Measurements from ENCODE around the gene HSF4.

The HSF4 gene

DNA sequence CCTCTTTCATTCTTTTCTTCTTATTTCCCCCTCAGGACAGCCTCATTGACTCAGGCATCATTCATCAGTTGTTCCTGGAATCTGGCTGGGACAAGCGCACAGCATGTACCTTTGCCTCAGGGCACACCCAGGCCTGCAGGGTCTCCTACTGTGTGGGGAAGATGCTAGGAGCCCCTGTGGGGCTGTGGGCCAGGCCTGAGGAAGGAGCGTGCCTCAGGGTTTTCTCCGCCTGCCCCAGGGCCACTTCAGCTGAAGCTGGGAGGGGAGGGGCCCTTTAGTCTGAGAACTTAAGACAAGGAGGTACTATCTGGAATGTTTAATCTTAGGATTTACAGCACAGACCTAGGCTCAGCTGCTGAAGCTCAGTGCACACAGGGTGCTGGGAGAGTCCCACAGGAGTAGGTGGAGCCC is 42.3 kb downstream of the HSF4 start:
- TF ChIP-seq, protein P1, sequence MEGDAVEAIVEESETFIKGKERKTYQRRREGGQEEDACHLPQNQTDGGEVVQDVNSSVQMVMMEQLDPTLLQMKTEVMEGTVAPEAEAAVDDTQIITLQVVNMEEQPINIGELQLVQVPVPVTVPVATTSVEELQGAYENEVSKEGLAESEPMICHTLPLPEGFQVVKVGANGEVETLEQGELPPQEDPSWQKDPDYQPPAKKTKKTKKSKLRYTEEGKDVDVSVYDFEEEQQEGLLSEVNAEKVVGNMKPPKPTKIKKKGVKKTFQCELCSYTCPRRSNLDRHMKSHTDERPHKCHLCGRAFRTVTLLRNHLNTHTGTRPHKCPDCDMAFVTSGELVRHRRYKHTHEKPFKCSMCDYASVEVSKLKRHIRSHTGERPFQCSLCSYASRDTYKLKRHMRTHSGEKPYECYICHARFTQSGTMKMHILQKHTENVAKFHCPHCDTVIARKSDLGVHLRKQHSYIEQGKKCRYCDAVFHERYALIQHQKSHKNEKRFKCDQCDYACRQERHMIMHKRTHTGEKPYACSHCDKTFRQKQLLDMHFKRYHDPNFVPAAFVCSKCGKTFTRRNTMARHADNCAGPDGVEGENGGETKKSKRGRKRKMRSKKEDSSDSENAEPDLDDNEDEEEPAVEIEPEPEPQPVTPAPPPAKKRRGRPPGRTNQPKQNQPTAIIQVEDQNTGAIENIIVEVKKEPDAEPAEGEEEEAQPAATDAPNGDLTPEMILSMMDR (conservative IDR thresholded peaks at IDR 0.05) = no peak
- H3K27ac ChIP-seq = no peak overlapping the region

DNA sequence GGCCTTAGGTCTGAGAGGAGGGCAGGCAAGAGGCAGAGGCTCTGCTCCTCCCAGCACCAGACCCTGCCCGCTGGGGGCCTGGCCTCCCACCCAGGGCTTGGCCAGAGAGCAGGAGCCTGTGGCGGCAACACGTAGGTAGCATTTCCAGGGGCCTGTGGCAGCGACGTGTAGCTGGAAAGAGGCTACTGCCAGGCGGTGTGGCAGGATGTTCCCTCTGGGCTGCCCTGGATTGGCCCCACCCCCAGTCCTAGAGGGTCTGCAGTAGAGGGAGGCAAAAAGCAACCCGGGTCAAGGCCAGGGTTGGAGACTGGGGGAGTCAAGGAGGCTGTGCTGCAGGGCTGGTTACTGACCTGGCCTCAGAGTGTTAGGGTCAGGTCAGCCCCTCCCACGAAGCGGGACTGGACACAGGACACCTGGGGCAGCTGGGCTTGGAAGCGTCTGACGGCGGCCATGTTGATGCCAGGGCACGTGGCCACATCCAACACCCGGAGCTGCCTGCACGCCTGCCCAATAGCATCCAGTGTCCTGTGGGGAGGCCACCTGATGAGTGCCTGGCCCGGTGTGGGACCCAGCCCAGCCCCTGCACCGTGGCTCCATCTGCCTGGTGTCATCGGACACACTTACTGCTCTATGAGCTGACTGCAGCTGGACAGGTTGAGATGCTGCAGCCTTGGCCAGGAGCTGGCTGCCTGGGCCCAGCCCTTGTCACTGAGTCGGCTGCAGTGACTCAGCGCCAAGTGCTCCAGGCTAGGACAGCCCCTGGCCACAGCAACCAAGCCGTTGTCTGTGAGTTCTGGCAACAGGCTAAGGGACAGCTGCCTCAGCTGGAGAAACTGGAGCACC is 42.9 kb downstream of the HSF4 start:
- TF ChIP-seq, protein P1 (conservative IDR thresholded peaks at IDR 0.05) = no peak
- no peak overlapping the region for H3K27ac ChIP-seq

DNA sequence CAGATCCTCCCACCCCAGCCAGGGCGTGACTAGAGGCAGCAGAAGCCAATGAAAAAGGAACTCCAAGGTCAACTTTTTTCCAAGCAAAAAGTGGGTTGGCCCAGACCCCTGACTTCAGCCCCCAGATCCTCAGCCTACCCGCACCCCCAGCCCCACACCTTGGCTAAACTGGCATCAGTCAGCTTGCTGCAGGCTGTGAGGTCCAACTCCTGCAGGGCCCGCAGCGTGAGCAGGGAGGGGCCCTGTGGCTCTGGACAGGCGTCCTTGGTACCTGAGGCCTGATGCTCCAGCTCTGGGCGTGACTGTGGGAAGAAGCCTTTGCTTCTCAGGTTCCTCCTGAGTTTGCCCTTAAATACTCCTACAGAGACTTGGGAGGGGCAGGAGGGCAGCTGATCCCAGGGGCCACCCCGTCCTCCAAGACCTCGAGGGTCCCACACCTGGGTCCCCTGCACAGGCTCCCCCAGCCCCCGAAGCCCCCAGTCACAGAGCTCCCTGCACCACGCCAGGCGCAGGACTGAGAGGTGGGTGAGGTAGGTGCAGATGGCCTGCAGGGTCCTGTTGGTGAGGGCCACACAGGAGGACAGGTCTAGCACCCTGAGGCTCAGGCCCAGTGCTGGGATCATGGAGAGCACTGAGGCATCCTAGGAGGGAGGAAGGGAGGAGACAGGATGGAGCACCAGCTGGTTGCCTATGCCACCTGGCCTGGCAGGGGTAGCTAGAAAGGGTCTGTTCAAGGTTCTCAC is 43.8 kb downstream of the HSF4 start:
- H3K27ac ChIP-seq = no peak overlapping the region
- TF ChIP-seq, protein P1 (conservative IDR thresholded peaks at IDR 0.05) = no peak

- H3K27ac ChIP-seq = no peak overlapping the region
- TF ChIP-seq, protein P1 (conservative IDR thresholded peaks at IDR 0.05) = no peak
Observed at GRCh38 chr16:67209565-67209964, 45.0 kb downstream of the HSF4 start.

GRCh38 chr16:67210069-67210937 is 45.8 kb downstream of the HSF4 start:
- no peak overlapping the region for H3K27ac ChIP-seq
- TF ChIP-seq, protein P1 (conservative IDR thresholded peaks at IDR 0.05) = no peak

DNA sequence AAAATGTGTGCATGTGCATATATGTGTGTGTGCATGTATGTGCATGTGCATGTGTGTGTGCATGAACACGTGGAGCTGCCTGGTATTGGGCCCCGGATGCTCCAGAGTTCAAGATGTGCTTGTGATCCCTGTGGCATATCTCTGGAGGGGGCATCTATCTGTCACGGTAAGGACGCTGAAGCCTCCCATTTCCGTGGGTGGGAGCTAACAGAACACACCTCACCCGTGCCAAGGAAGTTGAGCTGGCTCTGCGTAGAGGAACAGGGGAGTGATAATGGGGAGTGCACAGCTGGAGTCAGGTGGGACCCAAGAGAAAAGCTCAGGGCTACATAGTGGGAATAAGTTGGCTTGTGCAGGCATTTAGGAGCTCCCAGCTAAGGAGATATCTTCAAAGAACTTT is 47.1 kb downstream of the HSF4 start:
- no peak overlapping the region for H3K27ac ChIP-seq
- TF ChIP-seq, protein P1 (conservative IDR thresholded peaks at IDR 0.05) = no peak

GRCh38 chr16:67212766-67213165 is 48.2 kb downstream of the HSF4 start:
- no peak overlapping the region for H3K27ac ChIP-seq
- TF ChIP-seq, protein P1 (conservative IDR thresholded peaks at IDR 0.05) = no peak
